ENCODE measurements around the gene CCT7.

CCT7 gene

GRCh38 chr2:73232403-73233153, 1.5 kb upstream of the CCT7 start:
- TF ChIP-seq CTCF (IDR thresholded peaks at IDR 0.05; ENCODE audit: insufficient read depth, low read length, missing control alignments), result no peak

GRCh38 chr2:73233154-73233931, 765 bp upstream of the CCT7 start, which contains the start of gene PRADC1:
Gene PRADC1, minus strand, starts transcription at chr2:73233239. Its CDS starts 79 bp downstream, at chr2:73233160.
- ChIA-PET POLR2A (interaction anchor here (0.7 to 1.5 kb wide), 13 partner anchors 10 to 945 kb away, joined by 3 to 8 read pairs (median 4); partner anchors contain the start of gene MOB1A), CTCF (interaction anchor here (0.7 to 4.8 kb wide), 7 partner anchors 12 to 340 kb away, joined by 3 to 35 read pairs (median 4); partner anchors contain the start of gene SMYD5)
- peak; percentile 97 for DNase-seq (ENCODE audit: low read depth, low spot score)
- H3K4me3 ChIP-seq (ENCODE audit: low read depth, low read length), result peak within 1 kb of the TSS; percentile 93
- TF ChIP-seq CTCF (IDR thresholded peaks at IDR 0.05; ENCODE audit: insufficient read depth, low read length, missing control alignments), result no peak

More at GRCh38 chr2:73232403-73233153, 1.5 kb upstream of the CCT7 start:
- no peak for DNase-seq (ENCODE audit: low read depth, low spot score)
- ChIA-PET CTCF (interaction anchor here (0.7 to 4.8 kb wide), 6 partner anchors 13 to 340 kb away, joined by 3 to 35 read pairs (median 4); partner anchors contain the start of gene SMYD5), POLR2A (interaction anchor here (1.3 to 1.5 kb wide), 2 partner anchors 14 to 18 kb away, joined by 4 to 5 read pairs; no protein-coding TSS in a partner anchor)
- peak overlapping the region; percentile 77 for H3K4me3 ChIP-seq (ENCODE audit: low read depth, low read length)

GRCh38 chr2:73235315-73236028, 1.4 kb downstream of the CCT7 start:
- H3K4me3 ChIP-seq (ENCODE audit: low read depth, low read length), result peak overlapping the region; percentile 93
- TF ChIP-seq CTCF (IDR thresholded peaks at IDR 0.05; ENCODE audit: insufficient read depth, low read length, missing control alignments), result no peak
- no peak for DNase-seq (ENCODE audit: low read depth, low spot score)
- ChIA-PET CTCF (interaction anchor here (0.8 to 4.8 kb wide), 4 partner anchors 9 to 342 kb away, joined by 3 to 35 read pairs (median 12); partner anchors contain the start of gene SMYD5), POLR2A (no interaction called here)

GRCh38 chr2:73237168-73237567, 3.1 kb downstream of the CCT7 start:
- ChIA-PET POLR2A (no interaction called here), CTCF (interaction anchor here (2.0 kb wide), 1 partner anchor 25 kb away, joined by 8 read pairs; no protein-coding TSS in a partner anchor)
- TF ChIP-seq CTCF (IDR thresholded peaks at IDR 0.05; ENCODE audit: insufficient read depth, low read length, missing control alignments), result no peak
- no peak for DNase-seq (ENCODE audit: low read depth, low spot score)
- H3K4me3 ChIP-seq (ENCODE audit: low read depth, low read length), result no peak overlapping the region

- ChIA-PET CTCF (interaction anchor here (0.7 to 2.0 kb wide), 3 partner anchors 12 to 345 kb away, joined by 3 to 8 read pairs (median 3); no protein-coding TSS in a partner anchor), POLR2A (interaction anchor here (0.8 kb wide), 1 partner anchor 9 kb away, joined by 3 read pairs; no protein-coding TSS in a partner anchor)
- no peak for TF ChIP-seq CTCF (IDR thresholded peaks at IDR 0.05; ENCODE audit: insufficient read depth, low read length, missing control alignments)
- no peak for DNase-seq (ENCODE audit: low read depth, low spot score)
- H3K4me3 ChIP-seq (ENCODE audit: low read depth, low read length), result no peak overlapping the region
Observed at GRCh38 chr2:73238149-73238548, 4.0 kb downstream of the CCT7 start.
